H1 (cell line): Measurements from ENCODE around the gene RAMP3. TPM values are rescaled to one million over a fixed set of nuclear protein-coding genes. Genes with fewer than 3 reads are reported as not detected.

ENCODE experiments used
- CTBP2 ChIP-seq: IDR thresholded peaks from 2 replicates; pipeline ENCODE4 v1.7.0; 2011; ENCODE audit warnings: borderline replicate concordance, mild to moderate bottlenecking, moderate library complexity, mixed read lengths, low read length; ENCODE audit not compliant: insufficient read depth, insufficient read length
- polyA plus RNA-seq, 7 experiments: library from polyadenylated mRNA; depleted of rRNA in 3 of 7; stranded (reverse) in 5 of 7; unstranded in 2 of 7; fragments of >200 nt in 5 of 7; fragments of 200-250 nt in 2 of 7; gene quantifications; 1 replicate in 5 of 7; 2 replicates in 1 of 7; 4 replicates in 1 of 7; pipeline versions ENCODE4 v1.2.1 to v1.2.3, GENCODE V29; 2011 to 2013; ENCODE audit warnings: missing spikeins in 2 of 7, mixed read lengths in 2 of 7
- total RNA-seq: library from RNA; stranded (reverse); fragmentation: NEBNext Ultra II Directional; extraction: Animal tissue kit (Norgen Biotek cat#: 25700); gene quantifications from 2 replicates; pipeline ENCODE4 v1.2.1, GENCODE V29; 2021

RAMP3 gene
- total and polyA plus RNA-seq, 2 of the 8 experiments (the other 6 are each of a cell fraction or from before 2014, with no cell fraction given) = 0.88 to 0.98 TPM

DNA sequence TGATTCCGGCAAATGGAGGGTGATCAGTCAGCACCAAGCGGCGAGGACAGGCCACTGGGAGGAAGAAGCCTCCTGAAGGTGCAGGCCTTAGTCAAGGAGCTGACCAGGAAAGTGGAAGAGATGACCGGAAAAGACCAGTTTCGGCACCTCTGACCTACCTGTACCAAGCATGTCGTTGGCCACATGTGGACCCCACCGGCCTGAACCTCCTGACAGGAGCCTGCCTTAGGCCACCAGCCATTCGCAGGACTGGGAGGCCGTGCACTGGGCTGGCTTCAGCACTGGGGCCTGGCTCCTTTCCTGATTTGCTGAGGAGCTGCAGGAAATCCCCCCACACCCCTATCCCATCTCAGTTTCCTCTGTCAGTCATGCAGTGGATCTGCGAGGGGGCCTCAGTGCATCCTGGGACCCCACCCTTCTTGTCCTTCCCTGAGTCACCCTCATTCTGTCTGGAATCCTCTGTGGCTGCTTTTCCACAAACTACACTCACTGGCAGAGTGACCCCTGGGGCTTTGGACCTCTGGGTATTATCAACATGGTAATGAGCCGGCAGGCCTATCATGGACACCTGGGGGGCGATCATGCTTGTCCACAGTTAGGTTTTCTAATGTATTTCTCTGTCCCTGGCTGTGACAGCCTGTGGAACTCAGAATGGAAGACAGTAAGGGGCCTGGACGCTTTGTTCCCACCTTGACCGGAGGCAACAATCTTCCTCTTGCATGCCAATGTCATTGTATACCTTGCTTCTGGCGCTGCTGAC lies 33.0 kb downstream of the RAMP3 start (continued):
- TF ChIP-seq CTBP2 = no peak
